ENCODE measurements around the gene LTBP1.
"Not testable (repeated sequence)": the region's sequence is repeated elsewhere in the genome, so short reads cannot be mapped to it uniquely, and the experiment has no call there.

Gene LTBP1

GRCh38 chr2:33342171-33342570 lies 395.4 kb downstream of the LTBP1 start:
- DNase-seq (ENCODE audit: low read depth in 2 of 2) = no peak

DNA sequence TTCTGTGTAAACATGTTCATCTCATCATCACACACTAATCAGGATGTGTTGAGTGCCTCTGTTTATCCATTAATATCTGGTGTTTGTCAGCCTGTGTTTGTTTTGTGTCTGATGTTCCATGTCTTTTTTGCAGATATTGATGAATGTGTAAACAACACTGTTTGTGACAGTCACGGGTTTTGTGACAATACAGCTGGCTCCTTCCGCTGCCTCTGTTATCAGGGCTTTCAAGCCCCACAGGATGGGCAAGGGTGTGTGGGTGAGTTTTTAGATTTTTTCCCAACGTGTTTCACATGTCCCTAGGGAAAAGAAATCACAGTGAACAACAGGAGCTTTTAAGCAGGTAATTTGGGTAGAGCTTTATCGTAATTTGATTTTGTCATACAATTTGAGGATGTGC lies 396.0 kb downstream of the LTBP1 start:
- DNase-seq (ENCODE audit: low read depth in 2 of 2) = no peak

GRCh38 chr2:33343387-33343895 lies 396.7 kb downstream of the LTBP1 start:
- DNase-seq (ENCODE audit: low read depth in 2 of 2) = no peak

- no peak for DNase-seq (ENCODE audit: low read depth in 2 of 2)
Observed at GRCh38 chr2:33344230-33344629, 397.5 kb downstream of the LTBP1 start.

GRCh38 chr2:33347856-33348255 lies 401.1 kb downstream of the LTBP1 start:
- no peak for DNase-seq (ENCODE audit: low read depth in 2 of 2)

- no peak for DNase-seq (ENCODE audit: low read depth in 2 of 2)
Observed at GRCh38 chr2:33350632-33351031, 403.9 kb downstream of the LTBP1 start.

DNA sequence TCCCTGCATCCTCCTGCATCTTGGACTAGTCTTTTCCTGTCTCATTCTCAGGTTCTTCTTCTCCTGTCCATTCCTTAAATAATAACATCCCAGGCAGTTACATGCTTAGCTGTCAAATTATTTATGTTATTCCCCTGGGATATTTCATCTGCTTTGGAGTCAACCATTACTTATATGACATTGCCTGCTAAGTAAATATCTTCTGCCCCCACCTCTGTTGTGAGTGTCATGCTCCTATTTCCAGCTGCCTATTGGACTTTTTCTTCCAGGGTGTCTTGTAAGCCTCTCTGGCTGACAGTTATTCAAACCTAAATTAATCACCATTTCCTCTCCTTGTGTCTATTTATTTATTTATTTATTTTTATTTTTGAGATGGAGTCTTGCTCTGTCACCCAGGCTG lies 405.0 kb downstream of the LTBP1 start:
- no peak for DNase-seq (ENCODE audit: low read depth in 2 of 2)

- peak; percentile 91 to 93 for DNase-seq (ENCODE audit: low read depth in 2 of 2)
Observed at GRCh38 chr2:33354981-33355380, 408.2 kb downstream of the LTBP1 start.

GRCh38 chr2:33358878-33359277 lies 412.1 kb downstream of the LTBP1 start:
- DNase-seq (ENCODE audit: low read depth in 2 of 2) = no peak

- DNase-seq (ENCODE audit: low read depth in 2 of 2) = no peak
Observed at GRCh38 chr2:33363325-33364298, 416.9 kb downstream of the LTBP1 start.

GRCh38 chr2:33365264-33365970 lies 418.7 kb downstream of the LTBP1 start:
- DNase-seq (ENCODE audit: low read depth in 2 of 2) = no peak

DNA sequence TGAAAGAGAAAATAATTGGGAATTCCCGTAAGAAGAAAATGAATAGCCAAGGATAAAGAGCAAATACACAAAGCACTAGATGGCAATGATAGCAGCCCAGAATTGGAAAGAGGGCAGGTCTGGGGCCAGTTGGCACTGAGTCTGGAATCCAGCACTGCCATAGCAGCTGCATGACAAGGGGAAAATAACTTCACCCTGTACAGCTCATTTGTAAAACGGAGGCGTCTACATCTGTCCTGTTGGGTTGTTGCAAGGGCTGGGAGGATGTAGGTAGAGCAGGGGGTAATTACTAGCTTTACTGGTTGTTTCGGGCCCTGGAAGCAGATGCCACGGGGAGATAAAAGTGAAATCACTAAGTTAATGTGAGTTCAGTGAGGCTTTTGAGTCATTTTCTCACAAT lies 419.7 kb downstream of the LTBP1 start:
- DNase-seq (ENCODE audit: low read depth in 2 of 2) = no peak

GRCh38 chr2:33368524-33368923 lies 421.8 kb downstream of the LTBP1 start:
- DNase-seq (ENCODE audit: low read depth in 2 of 2) = not testable (repeated sequence)

- no peak for DNase-seq (ENCODE audit: low read depth in 2 of 2)
Observed at GRCh38 chr2:33369191-33369590, 422.4 kb downstream of the LTBP1 start.

DNA sequence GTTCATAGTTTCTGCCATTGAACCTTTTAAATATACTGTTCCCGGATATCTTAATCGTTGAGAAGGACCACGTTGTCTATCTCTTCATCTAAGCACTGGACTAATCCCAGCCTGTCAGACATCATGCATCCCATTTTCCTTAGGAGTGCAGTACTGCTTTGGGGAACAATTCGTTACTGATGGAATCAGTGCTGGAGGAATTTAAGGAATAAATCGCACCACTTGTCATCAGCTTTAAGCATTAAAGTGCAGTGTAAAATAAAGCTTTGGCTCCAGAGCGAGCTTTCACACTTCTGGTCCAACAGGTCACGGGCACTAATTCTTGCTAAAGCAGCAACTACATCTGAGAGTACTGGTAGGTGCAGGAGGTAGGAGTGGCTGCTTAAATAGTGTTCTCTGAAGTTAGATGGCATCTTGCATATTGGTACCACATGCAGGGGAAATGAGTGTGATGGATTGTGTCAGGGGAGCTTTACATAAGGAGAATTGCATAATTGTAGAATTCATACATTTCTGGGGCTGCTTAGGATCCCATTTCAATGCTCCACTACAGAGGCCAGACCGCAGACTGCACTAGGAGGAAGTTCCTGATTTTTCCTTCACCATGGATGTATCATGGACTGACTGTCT lies 424.0 kb downstream of the LTBP1 start:
- peak; percentile 86 to 87 for DNase-seq (ENCODE audit: low read depth in 2 of 2)

DNA sequence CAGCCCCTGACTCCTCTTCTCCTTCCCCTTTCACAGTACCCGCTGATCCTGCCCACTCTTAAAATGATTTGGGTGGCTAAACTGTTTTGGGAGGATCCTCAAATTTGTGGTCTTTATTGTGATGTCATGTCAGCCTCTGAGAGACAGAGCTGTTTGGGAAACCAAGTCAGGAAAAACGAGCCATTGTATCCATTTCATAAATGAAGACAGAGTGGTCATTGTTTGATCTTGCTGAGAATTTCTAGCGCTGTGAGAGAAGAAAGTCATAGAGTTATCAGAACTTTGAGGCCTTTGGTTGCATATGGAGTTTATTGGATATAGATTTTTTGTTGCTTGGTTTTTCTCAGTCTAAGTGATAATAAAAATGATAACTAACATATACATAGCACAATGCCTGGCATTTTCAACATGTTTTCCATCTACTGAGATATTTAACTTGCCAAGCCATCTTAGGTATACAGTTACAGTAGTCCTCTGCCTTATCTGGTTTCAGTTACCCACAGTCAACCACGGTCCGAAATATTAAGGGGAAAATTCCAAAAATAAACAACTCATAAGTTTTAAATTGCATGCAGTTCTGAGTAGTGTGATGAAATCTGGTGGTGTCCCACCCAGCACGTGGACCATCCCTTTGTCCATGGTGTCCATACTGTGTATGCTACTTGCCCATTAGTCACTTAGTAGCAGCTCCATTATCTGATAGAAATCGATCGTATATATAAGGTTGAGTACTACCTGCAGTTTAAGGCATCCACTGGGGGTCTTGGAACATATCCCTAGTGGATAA lies 424.7 kb downstream of the LTBP1 start:
- no peak for DNase-seq (ENCODE audit: low read depth in 2 of 2)

- no peak for DNase-seq (ENCODE audit: low read depth in 2 of 2)
Observed at GRCh38 chr2:33372940-33373553, 426.3 kb downstream of the LTBP1 start.

- DNase-seq (ENCODE audit: low read depth in 2 of 2) = peak; percentile 84 to 85
Observed at GRCh38 chr2:33373986-33374385, 427.2 kb downstream of the LTBP1 start.

DNA sequence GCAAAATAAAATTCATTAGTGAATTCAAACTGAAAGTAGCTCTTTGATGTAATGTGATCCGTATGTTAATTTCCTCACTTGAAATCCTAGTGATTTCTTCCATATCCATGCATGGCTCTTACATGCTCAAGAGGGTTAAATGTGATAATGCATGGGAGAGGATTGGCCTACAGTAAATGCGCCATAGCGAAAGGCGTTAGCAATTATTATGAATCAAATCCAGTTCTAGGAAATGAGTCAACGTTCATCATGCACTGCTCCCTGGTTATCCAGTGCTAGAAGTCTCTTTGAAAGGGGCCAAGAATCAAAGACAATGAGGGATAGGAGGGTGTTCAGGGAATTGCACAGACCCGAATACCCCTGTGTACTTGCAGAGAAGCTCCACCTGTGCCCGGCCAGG lies 428.3 kb downstream of the LTBP1 start:
- DNase-seq (ENCODE audit: low read depth in 2 of 2) = no peak

- DNase-seq (ENCODE audit: low read depth in 2 of 2) = no peak
Observed at GRCh38 chr2:33377048-33377447, 430.3 kb downstream of the LTBP1 start.

Measured in fibroblast of skin of left biceps (primary cell).